HCT116 (cell line): ENCODE measurements around the gene RAB36. TPM values are rescaled to one million over a fixed set of nuclear protein-coding genes. Genes with fewer than 3 reads are reported as not detected.

Source experiments
- ATAC-seq: fragments of 200-7000 bp; cut with Tn5 transposase; 2 replicates; pipeline ENCODE4 v1.9.1; 2020; ENCODE audit warnings: mild to moderate bottlenecking, moderate library complexity
- BruUV-seq: library from RNA; stranded (reverse); fragments of 400-500 nt; replicated peaks from 2 replicates; lab custom pipeline; 2021; lab: Mats Ljungman, UMichigan
- CTCF ChIA-PET: fragments of 300-600 bp; sonication (Branson Sonifier 250); formaldehyde crosslinking; loops from one replicate; lab custom pipeline; 2021; ENCODE audit warnings: antibody characterized with exemption; lab: Charles Lee
- POLR2A ChIA-PET: fragments of 300-600, 350-600 bp; sonication (Branson Sonifier 250); formaldehyde crosslinking; loops from one replicate; lab custom pipeline; 2021; ENCODE audit warnings: antibody characterized with exemption; lab: Charles Lee
- RAD21 ChIA-PET, 2 experiments: fragments of 300-600 bp; sonication (Branson Sonifier 250); formaldehyde crosslinking; loops; one replicate each; lab custom pipeline; 2023; ENCODE audit warnings: low total read pairs in 2 of 2; ENCODE audit not compliant: uncharacterized antibody in 2 of 2, unreplicated experiment in 2 of 2, low non-redundant PET in 1 of 2; lab: Charles Lee
- DNase-seq: peaks from one replicate; pipeline ENCODE4 v3.0.0-alpha.2; 2010; ENCODE audit warnings: low read depth, low spot score
- H2AFZ ChIP-seq: fragments of 200-600 bp; shearing (Covaris generic), sonication (generic); 2 replicates; pipeline ENCODE4 v1.6.1; 2017; ENCODE audit warnings: low read depth, mixed run types, mixed read lengths, antibody characterized with exemption, low read length; ENCODE audit not compliant: poor library complexity, severe bottlenecking
- H3K27ac ChIP-seq: 2 replicates; pipeline ENCODE4 v1.5.1; 2012; ENCODE audit warnings: low read depth, low read length
- H3K27me3 ChIP-seq: fragments of 200-600 bp; sonication (generic); 2 replicates; pipeline ENCODE4 v1.6.1; 2016; ENCODE audit warnings: mixed run types, low read length, mixed read lengths; ENCODE audit not compliant: insufficient read depth
- H3K36me3 ChIP-seq, 2 experiments: fragments of 200-500 bp in 1 of 2; fragments of 200-600 bp in 1 of 2; sonication (Bioruptor generic) in 1 of 2; sonication (generic) in 1 of 2; 2 replicates each; pipeline versions ENCODE4 v1.5.1 to v1.6.1; 2014 to 2016; ENCODE audit warnings: low read length in 2 of 2, inconsistent platforms in 1 of 2, mixed read lengths in 1 of 2, mixed run types in 1 of 2; ENCODE audit not compliant: insufficient read depth in 2 of 2, control insufficient read depth in 1 of 2
- H3K4me1 ChIP-seq, 2 experiments: fragments of 200-600 bp in 1 of 2; sonication (generic) in 1 of 2; 2 replicates each; pipeline versions ENCODE4 v1.5.1 to v1.6.1; 2012 to 2017; ENCODE audit warnings: low read length in 2 of 2, inconsistent platforms in 1 of 2, mild to moderate bottlenecking in 1 of 2, mixed read lengths in 1 of 2, mixed run types in 1 of 2, moderate library complexity in 1 of 2; ENCODE audit not compliant: insufficient read depth in 2 of 2, control insufficient read depth in 1 of 2
- H3K4me2 ChIP-seq: fragments of 200-600 bp; sonication (generic); 2 replicates; pipeline ENCODE4 v1.6.1; 2017; ENCODE audit warnings: mixed run types, low read length, mixed read lengths
- H3K4me3 ChIP-seq, 2 experiments: fragments of 200-600 bp in 1 of 2; sonication (generic) in 1 of 2; replicated peaks in 1 of 2; 2 replicates each; pipeline ENCODE4 v1.5.1; 2011 to 2016; ENCODE audit warnings: low read length in 2 of 2, control low read depth in 1 of 2, low read depth in 1 of 2, mild to moderate bottlenecking in 1 of 2, mixed read lengths in 1 of 2, mixed run types in 1 of 2
- H3K79me2 ChIP-seq: fragments of 200-600 bp; sonication (generic); 2 replicates; pipeline ENCODE4 v1.6.1; 2017; ENCODE audit warnings: mild to moderate bottlenecking, mixed run types, low read length, moderate library complexity, mixed read lengths; ENCODE audit not compliant: insufficient read depth
- H3K9ac ChIP-seq: fragments of 200-600 bp; sonication (generic); 2 replicates; pipeline ENCODE4 v1.6.1; 2016; ENCODE audit warnings: low read length, mixed read lengths
- H3K9me2 ChIP-seq: fragments of 200-600 bp; sonication (generic), shearing (Covaris generic); 2 replicates; pipeline ENCODE4 v1.6.1; 2017; ENCODE audit warnings: mixed run types, mild to moderate bottlenecking, moderate library complexity; ENCODE audit not compliant: insufficient read depth
- H3K9me3 ChIP-seq, 2 experiments: fragments of 200-500 bp in 1 of 2; fragments of 200-600 bp in 1 of 2; sonication (Bioruptor generic) in 1 of 2; sonication (generic) in 1 of 2; 2 replicates each; pipeline ENCODE4 v1.6.1; 2014 to 2017; ENCODE audit warnings: low read length in 2 of 2, mixed read lengths in 2 of 2, inconsistent platforms in 1 of 2, low read depth in 1 of 2, mild to moderate bottlenecking in 1 of 2, mixed run types in 1 of 2, moderate library complexity in 1 of 2; ENCODE audit not compliant: control insufficient read depth in 1 of 2, insufficient read depth in 1 of 2
- H4K20me1 ChIP-seq: fragments of 200-600 bp; sonication (generic), shearing (Covaris generic); 2 replicates; pipeline ENCODE4 v1.6.1; 2017; ENCODE audit warnings: mixed run types, mild to moderate bottlenecking, moderate library complexity; ENCODE audit not compliant: insufficient read depth
- CEBPB ChIP-seq: IDR thresholded peaks from 2 replicates; pipeline ENCODE4 v1.6.1; 2012; ENCODE audit warnings: low read depth
- EZH2phosphoT487 ChIP-seq: fragments of 200-600 bp; IDR thresholded peaks from 2 replicates; pipeline ENCODE4 v1.6.1; 2018; ENCODE audit warnings: antibody characterized with exemption, borderline replicate concordance
- RAD21 ChIP-seq: IDR thresholded peaks from 2 replicates; pipeline ENCODE4 v1.6.1; 2012; ENCODE audit warnings: low read depth, mild to moderate bottlenecking
- SRF ChIP-seq: IDR thresholded peaks from 2 replicates; pipeline ENCODE4 v1.6.1; 2012; ENCODE audit warnings: low read depth
- TCF7L2 ChIP-seq: IDR thresholded peaks from 2 replicates; pipeline ENCODE4 v1.7.0; 2011; ENCODE audit warnings: borderline replicate concordance, inconsistent platforms; ENCODE audit not compliant: insufficient read depth, insufficient read length; ENCODE audit errors: extremely low read depth
- intact Hi-C: fragments of 100-400 bp; cut with micrococcal nuclease; formaldehyde crosslinking; loops from 2 replicates; pipeline ENCODE4 v1.10.0; 2022
- total RNA-seq: library from RNA; stranded (reverse); gene quantifications from one replicate; pipeline ENCODE4 v1.2.1, GENCODE V29; 2021; ENCODE audit not compliant: unreplicated experiment
- TF ChIP-seq, protein P1 (sequence below), 3 experiments: fragments of 200-600 bp in 1 of 3; sonication (generic) in 1 of 3; IDR thresholded peaks in 2 of 3; conservative IDR thresholded peaks in 1 of 3; 2 replicates each; pipeline ENCODE4 v1.5.1; 2012 to 2017; ENCODE audit warnings: low read depth in 2 of 3, low read length in 2 of 3, antibody characterized with exemption in 1 of 3, borderline replicate concordance in 1 of 3, control low read depth in 1 of 3, mild to moderate bottlenecking in 1 of 3, mixed read lengths in 1 of 3, mixed run types in 1 of 3, moderate library complexity in 1 of 3; ENCODE audit not compliant: insufficient read depth in 1 of 3
- TF ChIP-seq, protein P2 (sequence below): IDR thresholded peaks from 2 replicates; pipeline ENCODE4 v1.6.1; 2012

RAB36 gene
- total RNA-seq, 1 experiment from 2014 or later: 6.1 TPM

DNA sequence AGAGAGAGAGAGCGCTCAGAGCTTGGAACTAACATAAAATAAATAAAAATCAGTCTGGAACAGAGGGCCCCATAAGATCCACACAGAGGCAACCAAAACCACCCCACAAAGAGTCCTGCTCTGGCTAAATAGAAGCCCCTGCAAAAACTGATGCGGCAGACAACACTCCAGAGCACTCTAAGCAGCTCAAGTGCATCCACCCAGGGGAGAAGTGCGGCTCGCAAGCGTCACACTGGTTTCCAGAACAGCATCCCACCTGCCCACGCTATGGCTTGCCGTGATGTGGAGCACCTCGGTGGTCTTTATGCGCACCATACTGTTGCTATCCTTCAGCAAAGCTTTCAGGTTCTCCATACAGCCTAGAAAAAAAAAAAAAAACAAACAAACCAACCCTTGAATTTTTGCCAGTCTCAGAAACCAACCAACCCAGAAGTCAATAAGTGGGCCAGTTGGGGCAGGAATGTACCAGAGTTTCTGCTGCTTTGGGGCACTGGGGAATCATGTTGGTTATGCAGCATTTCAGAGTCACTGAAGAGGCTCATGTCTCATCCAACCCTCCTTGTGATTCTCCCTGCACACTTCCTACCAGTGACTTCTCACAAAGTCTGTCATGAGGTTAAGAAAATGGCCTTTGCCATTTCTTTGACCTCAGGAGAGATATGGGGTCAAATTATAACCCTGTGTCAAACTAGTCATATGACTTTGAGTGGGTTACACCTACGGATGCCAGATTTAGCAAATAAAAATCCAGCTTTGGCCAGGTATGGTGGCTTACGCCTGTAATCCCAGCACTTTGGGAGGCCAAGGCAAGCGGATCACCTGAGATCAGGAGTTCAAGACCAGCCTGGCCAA, 6.5 kb upstream of the RAB36 start:
- ChIA-PET CTCF (interaction anchor here (1.5 kb wide), 1 partner anchor 10 kb away, joined by 5 read pairs; no protein-coding TSS in a partner anchor), POLR2A (no interaction called here), RAD21 (no interaction called here)
- no peak for TF ChIP-seq SRF
- TF ChIP-seq RAD21: no peak
- TF ChIP-seq CEBPB: no peak
- TF ChIP-seq, protein P1, sequence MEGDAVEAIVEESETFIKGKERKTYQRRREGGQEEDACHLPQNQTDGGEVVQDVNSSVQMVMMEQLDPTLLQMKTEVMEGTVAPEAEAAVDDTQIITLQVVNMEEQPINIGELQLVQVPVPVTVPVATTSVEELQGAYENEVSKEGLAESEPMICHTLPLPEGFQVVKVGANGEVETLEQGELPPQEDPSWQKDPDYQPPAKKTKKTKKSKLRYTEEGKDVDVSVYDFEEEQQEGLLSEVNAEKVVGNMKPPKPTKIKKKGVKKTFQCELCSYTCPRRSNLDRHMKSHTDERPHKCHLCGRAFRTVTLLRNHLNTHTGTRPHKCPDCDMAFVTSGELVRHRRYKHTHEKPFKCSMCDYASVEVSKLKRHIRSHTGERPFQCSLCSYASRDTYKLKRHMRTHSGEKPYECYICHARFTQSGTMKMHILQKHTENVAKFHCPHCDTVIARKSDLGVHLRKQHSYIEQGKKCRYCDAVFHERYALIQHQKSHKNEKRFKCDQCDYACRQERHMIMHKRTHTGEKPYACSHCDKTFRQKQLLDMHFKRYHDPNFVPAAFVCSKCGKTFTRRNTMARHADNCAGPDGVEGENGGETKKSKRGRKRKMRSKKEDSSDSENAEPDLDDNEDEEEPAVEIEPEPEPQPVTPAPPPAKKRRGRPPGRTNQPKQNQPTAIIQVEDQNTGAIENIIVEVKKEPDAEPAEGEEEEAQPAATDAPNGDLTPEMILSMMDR (IDR thresholded peaks at IDR 0.05 in 2 of 3, conservative IDR thresholded peaks at IDR 0.05 in 1 of 3; ENCODE audit: borderline replicate concordance in 1 of 3, insufficient read depth in 1 of 3, low read depth in 2 of 3, low read length in 2 of 3): no peak
- TF ChIP-seq, protein P2, sequence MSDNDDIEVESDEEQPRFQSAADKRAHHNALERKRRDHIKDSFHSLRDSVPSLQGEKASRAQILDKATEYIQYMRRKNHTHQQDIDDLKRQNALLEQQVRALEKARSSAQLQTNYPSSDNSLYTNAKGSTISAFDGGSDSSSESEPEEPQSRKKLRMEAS: no peak
- TF ChIP-seq TCF7L2: no peak
- no peak for TF ChIP-seq EZH2phosphoT487
- ATAC-seq (no peak), DNase-seq (no peak)
- H3K9me3 ChIP-seq: no peaks in the 10 kb centered on the region
- H3K9ac ChIP-seq: no peak overlapping the region
- no peak overlapping the region for H3K27ac ChIP-seq
- intact Hi-C loops: no loop called here
- no TSS peak for BruUV-seq
- H3K9me2 ChIP-seq: no peaks in the 10 kb centered on the region
- H3K4me2 ChIP-seq: no peak overlapping the region
- H3K27me3 ChIP-seq: no peaks in the 10 kb centered on the region
- no peak overlapping the region for H3K4me3 ChIP-seq
- no peaks in the 10 kb centered on the region for H3K36me3 ChIP-seq
- no peaks in the 10 kb centered on the region for H3K79me2 ChIP-seq
- peaks cover 8 to 17% of the 10 kb centered on the region in 2 experiments; a peak in 3 of 4 replicates for H3K4me1 ChIP-seq
- no peaks in the 10 kb centered on the region for H4K20me1 ChIP-seq
- H2AFZ ChIP-seq: no peak overlapping the region
